Right lobe of liver (tissue), 6 donors: Measurements from ENCODE around the gene SACM1L. TPM values are rescaled to one million over a fixed set of nuclear protein-coding genes. Genes with fewer than 3 reads are reported as not detected.
A peak's percentile ranks its signal among the peaks of the same experiment; 100 is the strongest.

Source experiments
- ATAC-seq, 4 donors: fragments of 200-7000 bp; cut with Tn5 transposase; one replicate each; pipeline ENCODE4 v1.9.1; 2020; ENCODE audit warnings: mild to moderate bottlenecking in 4 of 4, moderate library complexity in 4 of 4
- DNase-seq, 3 donors: peaks; one replicate each; pipeline ENCODE4 v3.0.0-alpha.2; 2020
- H3K27ac ChIP-seq, 3 donors: fragments of 200-600 bp; one replicate each; pipeline ENCODE4 v1.8.0; 2022
- H3K27me3 ChIP-seq, 2 donors: fragments of 200-600 bp; one replicate each; pipeline ENCODE4 v1.8.0; 2022
- H3K36me3 ChIP-seq, 4 donors: fragments of 200-600 bp; sonication (generic) in 1 of 4; one replicate each; pipeline versions ENCODE4 v1.5.1 to v1.8.0; 2017 to 2022; ENCODE audit warnings: control low read depth in 1 of 4
- H3K4me1 ChIP-seq, 4 donors: fragments of 200-600 bp; sonication (generic) in 1 of 4; one replicate each; pipeline versions ENCODE4 v1.5.1 to v1.8.0; 2017 to 2022; ENCODE audit warnings: control low read depth in 1 of 4
- H3K4me3 ChIP-seq, 3 donors: fragments of 200-600 bp; one replicate each; pipeline ENCODE4 v1.8.0; 2022
- H3K9me3 ChIP-seq, 4 donors: fragments of 200-600 bp; sonication (generic) in 1 of 4; one replicate each; pipeline versions ENCODE4 v1.5.1 to v1.8.0; 2017 to 2022; ENCODE audit warnings: control low read depth in 1 of 4
- CTCF ChIP-seq, 4 donors: fragments of 200-600 bp in 3 of 4; fragments of 450-650 bp in 1 of 4; IDR thresholded peaks; one replicate each; pipeline versions ENCODE4 v1.5.1 to v1.8.0; 2016 to 2022; ENCODE audit warnings: antibody characterized with exemption in 4 of 4, mild to moderate bottlenecking in 2 of 4
- POLR2A ChIP-seq: fragments of 450-650 bp; IDR thresholded peaks from one replicate; pipeline ENCODE4 v1.6.1; 2017; ENCODE audit warnings: antibody characterized with exemption, mild to moderate bottlenecking
- WGBS: methylation state at CpG from one replicate; pipeline ENCODE4 v1.1.6; 2018; ENCODE audit warnings: low coverage, low lambda C conversion rate; ENCODE audit not compliant: insufficient coverage; ENCODE audit errors: missing lambda C conversion rate; 5-methylcytosine and 5-hydroxymethylcytosine counted together
- intact Hi-C, 2 donors: fragments of 100-400 bp; cut with DNase I; formaldehyde crosslinking; loops; one replicate each; pipeline versions ENCODE4 v1.11.2 to v1.14.1; 2022
- total RNA-seq, 6 experiments: library from RNA; depleted of rRNA in 2 of 6; stranded (reverse); fragments of >200 nt in 2 of 6; fragmentation: NEBNext Ultra II Directional in 3 of 6; extraction: Animal tissue kit (Norgen Biotek cat#: 25700) in 3 of 6; gene quantifications; one replicate each; pipeline versions ENCODE4 v1.1.0 to v1.2.4, GENCODE V29; 2016 to 2023
- donor health status: DM: no; HTN: yes; CAD: no.
- donor health status: DM: no; HTN: no; CAD: no.
- donor health status: DM: no; HTN: no; CAD: no.
- donor health status: DM: no; HTN: yes; CAD: no.
- donor health status: DM: no; HTN: yes; CAD: no.

SACM1L gene
- total RNA-seq, 6 experiments from 2014 or later: 16.8 to 23.9 (median 21.5) TPM

GRCh38 chr3:45656575-45657363 lies 32.4 kb upstream of the SACM1L start:
- DNase-seq (peak; percentile 91 to 94 (median 92)), ATAC-seq (peak; percentile 83 to 93 (median 90))
- TF ChIP-seq POLR2A (no peak), CTCF (IDR thresholded peaks at IDR 0.05) (peak; percentile 94 to 98 (median 96))
- Histone ChIP-seq H3K27ac (peak overlapping the region; percentile 10 to 63 (median 28)), H3K4me1 (peaks cover 0 to 41% (median 19%) of the 10 kb centered on the region in 4 donors), H3K27me3 (no peaks in the 10 kb centered on the region), H3K4me3 (no peak overlapping the region), H3K9me3 (no peaks in the 10 kb centered on the region), H3K36me3 (no peaks in the 10 kb centered on the region)
- intact Hi-C loops: loop anchor here in 1 of 2 donors (5.0 kb wide), 1 partner anchor 64 kb away; the partner anchor contains the start of gene LIMD1
- 21% methylated on average over 13 of the region's 14 CpGs for WGBS

- DNase-seq (no peak), ATAC-seq (no peak)
- no peak overlapping the region for H3K27ac ChIP-seq
- TF ChIP-seq CTCF (IDR thresholded peaks at IDR 0.05): no peak
- TF ChIP-seq POLR2A: no peak
- WGBS: 65% methylated on average over 4 of the region's 4 CpGs
- H3K27me3 ChIP-seq: no peaks in the 10 kb centered on the region
- H3K36me3 ChIP-seq: no peaks in the 10 kb centered on the region
- H3K4me3 ChIP-seq: no peak overlapping the region
- intact Hi-C loops: loop anchor here in 1 of 2 donors (5.0 kb wide), 1 partner anchor 66 kb away; the partner anchor contains the start of gene LIMD1
- H3K9me3 ChIP-seq: no peaks in the 10 kb centered on the region
- H3K4me1 ChIP-seq: peaks cover 0 to 41% (median 19%) of the 10 kb centered on the region in 4 donors
Observed at GRCh38 chr3:45657853-45658252, 31.3 kb upstream of the SACM1L start.

GRCh38 chr3:45659661-45660566 lies 29.3 kb upstream of the SACM1L start:
- ATAC-seq (peak; percentile 72 to 84 (median 82)), DNase-seq (peak; percentile 70 to 79 (median 76))
- intact Hi-C loops: loop anchor here (5.0 to 10.0 kb wide), 3 partner anchors 65 to 135 kb away; partner anchors contain the start of gene LIMD1 (in 2 of the 2)
- 5% methylated on average over 9 of the region's 19 CpGs for WGBS
- Histone ChIP-seq H3K9me3 (no peaks in the 10 kb centered on the region), H3K4me1 (peaks cover 0 to 41% (median 16%) of the 10 kb centered on the region in 4 donors), H3K27me3 (no peaks in the 10 kb centered on the region), H3K4me3 (no peak overlapping the region), H3K27ac (peak overlapping the region in 2 of 3 donors; percentile 20 to 60), H3K36me3 (no peaks in the 10 kb centered on the region)
- TF ChIP-seq CTCF (IDR thresholded peaks at IDR 0.05) (peak; percentile 89 to 98 (median 96)), POLR2A (no peak)

- ATAC-seq (no peak), DNase-seq (no peak)
- H3K4me3 ChIP-seq: no peak overlapping the region
- peak overlapping the region in 1 of 3 donors; percentile 60 for H3K27ac ChIP-seq
- WGBS: 94% methylated on average over 11 of the region's 11 CpGs
- H3K4me1 ChIP-seq: peaks cover 0 to 40% (median 19%) of the 10 kb centered on the region in 4 donors
- no peak for TF ChIP-seq POLR2A
- TF ChIP-seq CTCF (IDR thresholded peaks at IDR 0.05): no peak
- H3K27me3 ChIP-seq: no peaks in the 10 kb centered on the region
- intact Hi-C loops: loop anchor here in 1 of 2 donors (10.0 kb wide), 2 partner anchors 66 to 136 kb away; partner anchors contain the start of gene LIMD1
- no peaks in the 10 kb centered on the region for H3K36me3 ChIP-seq
- H3K9me3 ChIP-seq: no peaks in the 10 kb centered on the region
Observed at GRCh38 chr3:45660567-45660901, 28.7 kb upstream of the SACM1L start.
